Activated naive CD8-positive, alpha-beta T cell treated with anti-CD3 and anti-CD28 coated beads, Interleukin-2, amount 50 U/mL, for 24 hours (primary cell): ENCODE data around the gene ZNF501.

Experiments used
- ATAC-seq: fragments of 150-1000 bp; cut with Tn5 transposase; one replicate; pipeline ENCODE4 v1.10.0; 2021
- DNase-seq: peaks from one replicate; pipeline ENCODE4 v3.0.0; 2021
- H3K27ac Mint-ChIP-seq: one replicate; pipeline ENCODE4 v1.8.0; 2021; ENCODE audit warnings: mild to moderate bottlenecking, mixed read lengths
- H3K27me3 Mint-ChIP-seq: one replicate; pipeline ENCODE4 v1.8.0; 2021; ENCODE audit warnings: mixed read lengths
- H3K36me3 Mint-ChIP-seq: one replicate; pipeline ENCODE4 v1.8.0; 2021; ENCODE audit warnings: low read depth, mixed read lengths
- H3K4me1 Mint-ChIP-seq: one replicate; pipeline ENCODE4 v1.8.0; 2021; ENCODE audit warnings: mixed read lengths
- H3K4me3 Mint-ChIP-seq: one replicate; pipeline ENCODE4 v1.8.0; 2021; ENCODE audit warnings: mild to moderate bottlenecking, moderate library complexity, mixed read lengths
- H3K9me3 Mint-ChIP-seq: one replicate; pipeline ENCODE4 v1.8.0; 2021; ENCODE audit warnings: mixed read lengths

The ZNF501 gene

DNA sequence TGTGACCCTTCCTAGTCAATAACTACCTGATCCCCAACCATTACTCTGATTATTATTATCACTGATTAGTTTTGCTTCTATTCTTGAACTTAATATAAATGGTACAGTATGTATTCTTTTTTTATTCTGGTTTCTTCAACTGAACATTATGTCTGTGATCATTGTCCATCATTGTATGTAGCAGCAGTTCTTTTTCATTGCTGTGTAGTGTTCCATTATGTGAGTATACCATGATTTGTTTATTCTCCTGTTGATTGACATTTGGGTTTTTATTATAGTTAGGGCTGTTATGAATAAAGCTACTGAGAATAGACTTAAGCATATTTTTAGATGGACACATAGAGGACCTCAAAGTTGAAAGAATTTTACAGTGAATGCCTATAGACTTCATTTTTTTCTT, 34.8 kb downstream of the ZNF501 start:
- peaks cover 15% of the 10 kb centered on the region for H3K4me1 Mint-ChIP-seq
- H3K27me3 Mint-ChIP-seq: no peaks in the 10 kb centered on the region
- no peak for DNase-seq
- H3K36me3 Mint-ChIP-seq: peaks cover 61% of the 10 kb centered on the region
- H3K27ac Mint-ChIP-seq: no peak overlapping the region
- H3K4me3 Mint-ChIP-seq: no peak overlapping the region
- H3K9me3 Mint-ChIP-seq: peaks cover 6% of the 10 kb centered on the region
- ATAC-seq: no peak

DNA sequence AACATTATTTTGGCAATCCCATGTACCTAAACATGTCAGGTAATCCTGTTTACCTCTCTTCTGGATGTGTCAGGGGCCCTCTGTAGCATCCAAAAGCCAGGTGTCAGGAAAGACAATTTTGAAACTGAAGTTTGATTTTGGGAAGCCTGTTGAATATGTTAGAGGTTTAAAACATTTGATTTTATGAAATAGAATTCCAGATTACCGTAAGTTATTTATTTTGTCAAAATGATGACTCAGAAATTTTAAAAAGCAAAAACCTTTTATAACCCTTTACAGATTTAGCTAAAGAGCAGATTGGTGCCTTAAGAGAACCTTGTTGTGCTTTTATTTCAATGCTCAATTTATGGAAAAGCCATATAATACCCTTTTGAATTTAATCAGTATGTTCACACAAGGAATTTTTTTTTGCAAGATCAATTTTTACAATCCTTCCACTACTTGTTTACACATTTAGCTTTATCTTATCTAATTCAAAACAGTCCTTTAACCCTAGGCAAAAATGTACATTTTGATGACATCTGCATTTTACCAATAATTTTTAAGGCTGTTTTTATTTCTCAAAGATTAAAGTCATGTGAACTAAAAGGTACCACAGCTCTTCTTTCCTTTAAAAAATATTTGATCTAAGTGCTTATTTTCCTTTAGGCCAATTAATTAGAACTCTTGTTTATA, 42.1 kb downstream of the ZNF501 start:
- ATAC-seq: no peak
- DNase-seq: no peak
- H3K27ac Mint-ChIP-seq: no peak overlapping the region
- no peak overlapping the region for H3K4me3 Mint-ChIP-seq
- H3K4me1 Mint-ChIP-seq: no peaks in the 10 kb centered on the region
- H3K27me3 Mint-ChIP-seq: no peaks in the 10 kb centered on the region
- peaks cover 16% of the 10 kb centered on the region for H3K9me3 Mint-ChIP-seq
- H3K36me3 Mint-ChIP-seq: peaks cover 69% of the 10 kb centered on the region

GRCh38 chr3:44772099-44772442, 42.6 kb downstream of the ZNF501 start:
- ATAC-seq (no peak), DNase-seq (no peak)
- Mint-ChIP-seq H3K4me1 (no peaks in the 10 kb centered on the region), H3K27ac (no peak overlapping the region), H3K4me3 (no peak overlapping the region), H3K9me3 (peaks cover 16% of the 10 kb centered on the region), H3K27me3 (no peaks in the 10 kb centered on the region), H3K36me3 (peaks cover 68% of the 10 kb centered on the region)

- ATAC-seq (no peak), DNase-seq (no peak)
- Mint-ChIP-seq H3K4me1 (no peaks in the 10 kb centered on the region), H3K36me3 (peaks cover 60% of the 10 kb centered on the region), H3K4me3 (no peak overlapping the region), H3K27me3 (no peaks in the 10 kb centered on the region), H3K9me3 (no peaks in the 10 kb centered on the region), H3K27ac (no peak overlapping the region)
These were observed 53.5 kb downstream of the ZNF501 start for GRCh38 chr3:44782891-44783290.
